Measurements from ENCODE around the gene DECR2. TPM values are rescaled to one million over a fixed set of nuclear protein-coding genes. Genes with fewer than 3 reads are reported as not detected.
A peak's percentile ranks its signal among the peaks of the same experiment; 100 is the strongest.

Gene DECR2
- total and polyA plus RNA-seq, 2 donors (not counting 1 experiment from before 2014, with no cell fraction given): 12.0 to 12.1 TPM

- H3K36me3 ChIP-seq (ENCODE audit: control insufficient read depth, insufficient read depth, low read length): peaks cover 5% of the 10 kb centered on the region
- H3K79me2 ChIP-seq (ENCODE audit: control insufficient read depth, insufficient read depth, low read length): peaks cover 14% of the 10 kb centered on the region
- H3K9ac ChIP-seq (ENCODE audit: insufficient read depth, low read length): peak overlapping the region; percentile 70
- H3K27me3 ChIP-seq (ENCODE audit: control insufficient read depth, insufficient read depth, low read length): no peaks in the 10 kb centered on the region
- H2AFZ ChIP-seq (ENCODE audit: low read length): no peak overlapping the region
- H3K4me3 ChIP-seq (replicated peaks in 1 of 4; ENCODE audit: control extremely low read depth in 1 of 4, insufficient read depth in 1 of 4, low read depth in 3 of 4, low read length in 4 of 4): peak overlapping the region; percentile 64 to 92 (median 75)
- no peak for DNase-seq (ENCODE audit: low read depth in 2 of 2)
- TF ChIP-seq CTCF (conservative IDR thresholded peaks at IDR 0.05 in 1 of 2, IDR thresholded peaks at IDR 0.05 in 1 of 2; ENCODE audit: low read depth in 1 of 2, low read length in 2 of 2) (no peak), EZH2 (IDR thresholded peaks at IDR 0.05; ENCODE audit: low read length, missing control alignments) (no peak)
- H4K20me1 ChIP-seq (ENCODE audit: control insufficient read depth, extremely low read depth, insufficient read depth, low read length): no peaks in the 10 kb centered on the region
- H3K4me1 ChIP-seq (ENCODE audit: control insufficient read depth, extremely low read depth, insufficient read depth, low read length): no peaks in the 10 kb centered on the region
- no peaks in the 10 kb centered on the region for H3K9me3 ChIP-seq (ENCODE audit: control insufficient read depth, insufficient read depth, low read depth, low read length)
- H3K27ac ChIP-seq (ENCODE audit: insufficient read depth, low read length): peak overlapping the region; percentile 28
- peak overlapping the region; percentile 87 for H3K4me2 ChIP-seq (ENCODE audit: extremely low read depth, insufficient read depth, low read length)
Observed at GRCh38 chr16:381012-381788, 20.5 kb upstream of the DECR2 start.

GRCh38 chr16:381789-382717 is 19.6 kb upstream of the DECR2 start, which contains the start of gene PGAP6:
Gene PGAP6, minus strand, starts transcription at chr16:381978. Its CDS starts 157 bp downstream, at chr16:381821.
- no peaks in the 10 kb centered on the region for H3K27me3 ChIP-seq (ENCODE audit: control insufficient read depth, insufficient read depth, low read length)
- TF ChIP-seq EZH2 (IDR thresholded peaks at IDR 0.05; ENCODE audit: low read length, missing control alignments): no peak
- TF ChIP-seq CTCF (conservative IDR thresholded peaks at IDR 0.05 in 1 of 2, IDR thresholded peaks at IDR 0.05 in 1 of 2; ENCODE audit: low read depth in 1 of 2, low read length in 2 of 2): no peak
- H3K79me2 ChIP-seq (ENCODE audit: control insufficient read depth, insufficient read depth, low read length): peaks cover 14% of the 10 kb centered on the region
- H3K36me3 ChIP-seq (ENCODE audit: control insufficient read depth, insufficient read depth, low read length): no peaks in the 10 kb centered on the region
- H2AFZ ChIP-seq (ENCODE audit: low read length): peak within 1 kb of the TSS; percentile 83
- no peaks in the 10 kb centered on the region for H4K20me1 ChIP-seq (ENCODE audit: control insufficient read depth, extremely low read depth, insufficient read depth, low read length)
- H3K9ac ChIP-seq (ENCODE audit: insufficient read depth, low read length): peak within 1 kb of the TSS; percentile 70
- H3K4me3 ChIP-seq (replicated peaks in 1 of 4; ENCODE audit: control extremely low read depth in 1 of 4, insufficient read depth in 1 of 4, low read depth in 3 of 4, low read length in 4 of 4): peak within 1 kb of the TSS; percentile 66 to 92 (median 82)
- no peaks in the 10 kb centered on the region for H3K4me1 ChIP-seq (ENCODE audit: control insufficient read depth, extremely low read depth, insufficient read depth, low read length)
- H3K27ac ChIP-seq (ENCODE audit: insufficient read depth, low read length): peak within 1 kb of the TSS; percentile 54
- H3K4me2 ChIP-seq (ENCODE audit: extremely low read depth, insufficient read depth, low read length): peak within 1 kb of the TSS; percentile 96
- H3K9me3 ChIP-seq (ENCODE audit: control insufficient read depth, insufficient read depth, low read depth, low read length): no peaks in the 10 kb centered on the region
- peak; percentile 32 to 49 for DNase-seq (ENCODE audit: low read depth in 2 of 2)
